Endothelial cell of umbilical vein (primary cell): ENCODE data around the gene PLEKHA7. TPM values are rescaled to one million over a fixed set of nuclear protein-coding genes. Genes with fewer than 3 reads are reported as not detected.

Experiments used
- BruUV-seq: library from RNA; stranded (reverse); fragments of 400-500 nt; replicated peaks from 2 replicates; lab custom pipeline; 2021; lab: Mats Ljungman, UMichigan
- CTCF ChIA-PET: fragments of 300-600, 350-600 bp; sonication (Branson Sonifier 250); formaldehyde crosslinking; loops from one replicate; lab custom pipeline; 2021; ENCODE audit warnings: antibody characterized with exemption, inconsistent platforms; lab: Charles Lee
- POLR2A ChIA-PET: fragments of 300-600, 350-600 bp; sonication (Branson Sonifier 250); formaldehyde crosslinking; loops from one replicate; lab custom pipeline; 2021; ENCODE audit warnings: antibody characterized with exemption, inconsistent platforms; lab: Charles Lee
- DNase-seq: peaks from one replicate; pipeline ENCODE4 v3.0.0-alpha.2; 2011; ENCODE audit warnings: low read depth, low spot score
- FAIRE-seq: peaks from 2 replicates; lab custom pipeline; 2011; peaks lifted over from hg19 to GRCh38; lab: Jason Lieb, UNC
- H2AFZ ChIP-seq: 2 replicates; pipeline ENCODE4 v1.6.0; 2012; ENCODE audit warnings: low read depth, low read length, control low read depth, inconsistent platforms
- H3K27ac ChIP-seq: 2 replicates; pipeline ENCODE4 v1.5.1; 2011; ENCODE audit warnings: low read depth, mild to moderate bottlenecking, control low read depth, low read length, moderate library complexity; ENCODE audit not compliant: insufficient read depth
- H3K27me3 ChIP-seq, 2 experiments: 2 replicates each; pipeline versions ENCODE4 v1.6.0 to v1.6.1; 2011; ENCODE audit warnings: low read length in 2 of 2, mixed read lengths in 1 of 2; ENCODE audit not compliant: control insufficient read depth in 2 of 2, insufficient read depth in 2 of 2
- H3K36me3 ChIP-seq, 2 experiments: 2 replicates in 1 of 2; 3 replicates in 1 of 2; pipeline ENCODE4 v1.5.1; 2011; ENCODE audit warnings: low read length in 2 of 2, mild to moderate bottlenecking in 1 of 2, moderate library complexity in 1 of 2; ENCODE audit not compliant: control insufficient read depth in 2 of 2, insufficient read depth in 2 of 2; ENCODE audit errors: extremely low read depth in 1 of 2
- H3K4me1 ChIP-seq: 3 replicates; pipeline ENCODE4 v1.5.1; 2011; ENCODE audit warnings: mild to moderate bottlenecking, low read length; ENCODE audit not compliant: control insufficient read depth, insufficient read depth; ENCODE audit errors: extremely low read depth
- H3K4me2 ChIP-seq: 2 replicates; pipeline ENCODE4 v1.6.1; 2011; ENCODE audit warnings: low read length, control low read depth, mixed read lengths; ENCODE audit not compliant: insufficient read depth
- H3K4me3 ChIP-seq, 3 experiments: fragments of 200-600 bp in 1 of 3; sonication (generic), shearing (Covaris generic) in 1 of 3; replicated peaks in 1 of 3; 2 replicates each; pipeline ENCODE4 v1.5.1; 2011 to 2016; ENCODE audit warnings: control low read depth in 3 of 3, low read length in 3 of 3, mild to moderate bottlenecking in 2 of 3, inconsistent platforms in 1 of 3, low read depth in 1 of 3, moderate library complexity in 1 of 3; ENCODE audit not compliant: insufficient read depth in 1 of 3
- H3K79me2 ChIP-seq: 2 replicates; pipeline ENCODE4 v1.6.0; 2012; ENCODE audit warnings: low read length, inconsistent platforms; ENCODE audit not compliant: control insufficient read depth, insufficient read depth
- H3K9ac ChIP-seq: replicated peaks from 2 replicates; pipeline ENCODE3; 2011; ENCODE audit warnings: low read length, control low read depth; ENCODE audit not compliant: insufficient read depth; ENCODE audit errors: extremely low read depth
- H3K9me1 ChIP-seq: replicated peaks from 3 replicates; pipeline ENCODE4 v1.6.0; 2011; ENCODE audit warnings: mild to moderate bottlenecking, low read length; ENCODE audit not compliant: control insufficient read depth, insufficient read depth; ENCODE audit errors: extremely low read depth
- H3K9me3 ChIP-seq: replicated peaks from 2 replicates; pipeline ENCODE4 v1.5.1; 2012; ENCODE audit warnings: low read length, inconsistent platforms; ENCODE audit not compliant: control insufficient read depth, insufficient read depth
- H4K20me1 ChIP-seq: replicated peaks from 2 replicates; pipeline ENCODE3; 2011; ENCODE audit warnings: mild to moderate bottlenecking, low read length; ENCODE audit not compliant: control insufficient read depth, insufficient read depth; ENCODE audit errors: extremely low read depth
- CTCF ChIP-seq, 2 donors: IDR thresholded peaks; 1 replicate in 1 of 2; 2 replicates in 1 of 2; pipeline ENCODE4 v1.5.1; 2011; ENCODE audit warnings: low read length in 2 of 2, mild to moderate bottlenecking in 2 of 2, moderate library complexity in 2 of 2, control low read depth in 1 of 2, inconsistent platforms in 1 of 2, low read depth in 1 of 2; ENCODE audit not compliant: insufficient read depth in 1 of 2; ENCODE audit errors: extremely low read depth in 1 of 2
- GATA2 ChIP-seq: IDR thresholded peaks from 2 replicates; pipeline ENCODE4 v1.7.0; 2011; ENCODE audit warnings: low read depth, mild to moderate bottlenecking, moderate library complexity, mixed read lengths, low read length; ENCODE audit not compliant: insufficient read length, insufficient read depth
- dilution Hi-C: fragments of 300-500 bp; cut with MboI; formaldehyde crosslinking; loops from one replicate; pipeline ENCODE4 v1.15.0; 2019; ENCODE audit warnings: low sequenced_read_pairs; ENCODE audit not compliant: extremely low pct_ligation_motif_present
- intact Hi-C: fragments of 100-400 bp; cut with micrococcal nuclease; formaldehyde crosslinking; loops from one replicate; pipeline ENCODE4 v1.10.0; 2022
- polyA plus RNA-seq, 4 experiments: library from polyadenylated mRNA; depleted of rRNA in 3 of 4; stranded (reverse) in 3 of 4; unstranded in 1 of 4; fragments of >200 nt; gene quantifications; 2 replicates each; pipeline versions ENCODE4 v1.2.1 to v1.2.3, GENCODE V29; 2011 to 2012; ENCODE audit warnings: missing spikeins in 1 of 4
- total RNA-seq: library from RNA; stranded (reverse); gene quantifications from 2 replicates; pipeline ENCODE4 v1.2.3, GENCODE V29; 2021

The PLEKHA7 gene
- total and polyA plus RNA-seq, 2 donors (not counting 3 experiments of a cell fraction or from before 2014, with no cell fraction given) = 1.7 to 3.8 TPM

- dilution Hi-C loops = no loop called here
- Histone ChIP-seq H2AFZ (peak overlapping the region; percentile 47), H3K4me2 (no peak overlapping the region)
Measured at GRCh38 chr11:16820324-16821092, 193.7 kb downstream of the PLEKHA7 start.

More at GRCh38 chr11:16820324-16821092, 193.7 kb downstream of the PLEKHA7 start:
- H4K20me1 ChIP-seq = no peaks in the 10 kb centered on the region
- no peak overlapping the region for H3K27ac ChIP-seq
- no peak overlapping the region for H3K4me3 ChIP-seq
- FAIRE-seq (peak; percentile 91), DNase-seq (peak; percentile 74)
- intact Hi-C loops = loop anchor here (1.0 kb wide), 5 partner anchors 32 to 243 kb away; no protein-coding TSS in a partner anchor
- no TSS peak for BruUV-seq
- H3K79me2 ChIP-seq = no peaks in the 10 kb centered on the region
- H3K9me1 ChIP-seq = no peaks in the 10 kb centered on the region
- H3K9me3 ChIP-seq = no peaks in the 10 kb centered on the region
- no peaks in the 10 kb centered on the region for H3K27me3 ChIP-seq
- H3K36me3 ChIP-seq = no peaks in the 10 kb centered on the region
- no peaks in the 10 kb centered on the region for H3K4me1 ChIP-seq
- ChIA-PET POLR2A (no interaction called here), CTCF (interaction anchor here (0.7 to 7.5 kb wide), 45 partner anchors 9 to 257 kb away, joined by 3 to 135 read pairs (median 6); partner anchors contain the start of gene RPS13)
- peak; percentile 77 to 93 for TF ChIP-seq CTCF (IDR thresholded peaks at IDR 0.05; ENCODE audit: extremely low read depth in 1 of 2, insufficient read depth in 1 of 2, low read depth in 1 of 2, low read length in 2 of 2)
- no peak for TF ChIP-seq GATA2
- H3K9ac ChIP-seq = no peak overlapping the region
